ENCODE measurements around the gene ADAMTSL1.

The ADAMTSL1 gene

GRCh38 chr9:18566121-18566520 lies 92.2 kb downstream of the ADAMTSL1 start:
- Histone ChIP-seq H3K27ac (no peak overlapping the region), H3K4me3 (IDR thresholded peaks at IDR 0.05; ENCODE audit: insufficient read depth, low read depth, low read length) (no peak overlapping the region), H3K9ac (no peak overlapping the region), H3K4me2 (no peak overlapping the region), H3K36me3 (ENCODE audit: insufficient read depth) (no peaks in the 10 kb centered on the region), H3K79me2 (ENCODE audit: insufficient read depth, low read depth) (no peaks in the 10 kb centered on the region), H3K27me3 (ENCODE audit: insufficient read depth, low read depth) (no peaks in the 10 kb centered on the region), H4K20me1 (ENCODE audit: insufficient read depth) (no peaks in the 10 kb centered on the region), H2AFZ (ENCODE audit: low read depth) (no peak overlapping the region), H3K4me1 (ENCODE audit: low read depth, poor library complexity, severe bottlenecking) (no peaks in the 10 kb centered on the region)
- no peak for TF ChIP-seq CTCF (conservative IDR thresholded peaks at IDR 0.05; ENCODE audit: low read depth, low read length)

DNA sequence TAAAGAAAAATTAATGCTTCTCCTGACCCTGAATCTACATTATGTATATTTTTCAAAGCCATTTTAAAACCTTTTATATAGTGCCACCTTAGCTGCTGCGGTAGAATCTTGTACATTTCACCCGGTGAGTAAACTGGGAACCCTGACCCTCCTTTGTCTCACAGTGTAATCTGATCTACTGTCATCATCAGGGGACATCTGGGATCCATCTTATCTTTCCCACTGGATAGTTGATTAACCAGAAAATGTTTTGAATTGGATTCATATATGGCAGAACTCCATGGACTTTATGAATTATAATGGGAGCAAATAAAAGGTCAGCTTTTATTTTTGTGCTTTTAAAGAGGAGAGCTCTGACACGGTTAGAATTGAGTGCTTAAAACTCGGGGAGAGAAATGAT lies 95.0 kb downstream of the ADAMTSL1 start:
- Histone ChIP-seq H3K9ac (no peak overlapping the region), H3K4me1 (ENCODE audit: low read depth, poor library complexity, severe bottlenecking) (no peaks in the 10 kb centered on the region), H3K4me2 (no peak overlapping the region), H3K4me3 (IDR thresholded peaks at IDR 0.05; ENCODE audit: insufficient read depth, low read depth, low read length) (no peak overlapping the region), H3K27me3 (ENCODE audit: insufficient read depth, low read depth) (no peaks in the 10 kb centered on the region), H3K27ac (no peak overlapping the region), H4K20me1 (ENCODE audit: insufficient read depth) (no peaks in the 10 kb centered on the region), H3K36me3 (ENCODE audit: insufficient read depth) (no peaks in the 10 kb centered on the region), H2AFZ (ENCODE audit: low read depth) (no peak overlapping the region), H3K79me2 (ENCODE audit: insufficient read depth, low read depth) (no peaks in the 10 kb centered on the region)
- no peak for TF ChIP-seq CTCF (conservative IDR thresholded peaks at IDR 0.05; ENCODE audit: low read depth, low read length)

- no peak for TF ChIP-seq CTCF (conservative IDR thresholded peaks at IDR 0.05; ENCODE audit: low read depth, low read length)
- H3K27ac ChIP-seq = no peak overlapping the region
- H3K4me1 ChIP-seq (ENCODE audit: low read depth, poor library complexity, severe bottlenecking) = no peaks in the 10 kb centered on the region
- H3K9ac ChIP-seq = no peak overlapping the region
- no peaks in the 10 kb centered on the region for H3K27me3 ChIP-seq (ENCODE audit: insufficient read depth, low read depth)
- H3K4me2 ChIP-seq = no peak overlapping the region
- H4K20me1 ChIP-seq (ENCODE audit: insufficient read depth) = no peaks in the 10 kb centered on the region
- H3K4me3 ChIP-seq (IDR thresholded peaks at IDR 0.05; ENCODE audit: insufficient read depth, low read depth, low read length) = no peak overlapping the region
- H2AFZ ChIP-seq (ENCODE audit: low read depth) = no peak overlapping the region
- no peaks in the 10 kb centered on the region for H3K36me3 ChIP-seq (ENCODE audit: insufficient read depth)
- no peaks in the 10 kb centered on the region for H3K79me2 ChIP-seq (ENCODE audit: insufficient read depth, low read depth)
These were observed 96.1 kb downstream of the ADAMTSL1 start for GRCh38 chr9:18569941-18570630.

DNA sequence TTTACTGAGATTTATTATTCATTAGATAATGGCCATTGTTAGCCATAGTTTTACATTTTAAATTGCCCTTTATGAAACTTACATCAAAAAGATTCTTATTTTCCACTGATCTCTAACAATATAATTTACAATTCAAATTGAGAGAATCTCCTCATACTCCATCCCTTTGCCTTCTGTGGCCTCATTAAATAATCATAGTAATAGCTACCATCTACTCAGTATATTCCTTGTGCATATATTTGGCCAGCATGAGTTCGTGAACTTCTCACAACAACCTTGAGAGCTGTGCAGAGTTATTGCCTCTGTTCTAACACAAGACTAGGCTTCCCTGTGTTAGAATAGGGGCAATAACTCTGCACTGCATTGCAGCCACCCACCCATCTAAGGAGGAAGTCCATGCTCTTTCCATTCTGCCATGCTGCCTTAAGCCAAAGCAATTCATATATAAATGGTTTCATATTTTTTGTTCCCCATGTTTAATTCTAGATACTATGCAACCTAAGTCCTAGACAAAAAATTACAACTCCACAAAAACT lies 99.1 kb downstream of the ADAMTSL1 start:
- H3K36me3 ChIP-seq (ENCODE audit: insufficient read depth) = no peaks in the 10 kb centered on the region
- no peaks in the 10 kb centered on the region for H3K27me3 ChIP-seq (ENCODE audit: insufficient read depth, low read depth)
- H3K4me3 ChIP-seq (IDR thresholded peaks at IDR 0.05; ENCODE audit: insufficient read depth, low read depth, low read length) = no peak overlapping the region
- no peak overlapping the region for H3K27ac ChIP-seq
- TF ChIP-seq CTCF (conservative IDR thresholded peaks at IDR 0.05; ENCODE audit: low read depth, low read length) = no peak
- no peak overlapping the region for H2AFZ ChIP-seq (ENCODE audit: low read depth)
- H3K4me1 ChIP-seq (ENCODE audit: low read depth, poor library complexity, severe bottlenecking) = no peaks in the 10 kb centered on the region
- no peak overlapping the region for H3K4me2 ChIP-seq
- H3K9ac ChIP-seq = no peak overlapping the region
- no peaks in the 10 kb centered on the region for H4K20me1 ChIP-seq (ENCODE audit: insufficient read depth)
- H3K79me2 ChIP-seq (ENCODE audit: insufficient read depth, low read depth) = no peaks in the 10 kb centered on the region

All from KMS-11 (cell line).